ENCODE measurements around the gene CHTOP. TPM values are rescaled to one million over a fixed set of nuclear protein-coding genes. Genes with fewer than 3 reads are reported as not detected.

Gene CHTOP
- polyA plus RNA-seq, 1 donor from 2014 or later = 159 TPM

- TF ChIP-seq CTCF (IDR thresholded peaks at IDR 0.05; ENCODE audit: poor library complexity, severe bottlenecking) = no peak
- TF ChIP-seq EP300 (conservative IDR thresholded peaks at IDR 0.05; ENCODE audit: poor library complexity, severe bottlenecking) = no peak
- TF ChIP-seq MXI1 (conservative IDR thresholded peaks at IDR 0.05; ENCODE audit: poor library complexity, severe bottlenecking) = no peak
- TF ChIP-seq TAF1 (IDR thresholded peaks at IDR 0.05; ENCODE audit: low read depth) = no peak
- TF ChIP-seq POLR2AphosphoS5 (IDR thresholded peaks at IDR 0.05) = no peak
- no peak for TF ChIP-seq SMC3 (conservative IDR thresholded peaks at IDR 0.05; ENCODE audit: poor library complexity)
- TF ChIP-seq RAD21 (conservative IDR thresholded peaks at IDR 0.05) = no peak
- no peak for TF ChIP-seq REST (IDR thresholded peaks at IDR 0.05; ENCODE audit: borderline replicate concordance)
- no peak for TF ChIP-seq EZH2 (IDR thresholded peaks at IDR 0.05; ENCODE audit: borderline replicate concordance, insufficient read depth, low read length, poor library complexity, severe bottlenecking)
- no peaks in the 10 kb centered on the region for H3K9me2 ChIP-seq (ENCODE audit: insufficient read depth, low read length)
- H3K4me2 ChIP-seq (ENCODE audit: low read length) = no peak overlapping the region
- H3K27ac ChIP-seq (ENCODE audit: low read length) = no peak overlapping the region
- H3K9me3 ChIP-seq (ENCODE audit: low read length) = no peaks in the 10 kb centered on the region
- H3K27me3 ChIP-seq (ENCODE audit: insufficient read depth, low read depth, low read length) = peaks cover 22% of the 10 kb centered on the region
- H3K36me3 ChIP-seq (ENCODE audit: insufficient read depth, low read length) = no peaks in the 10 kb centered on the region
- no peaks in the 10 kb centered on the region for H4K20me1 ChIP-seq (ENCODE audit: insufficient read depth)
- H3K9ac ChIP-seq (ENCODE audit: low read length) = no peak overlapping the region
- no peaks in the 10 kb centered on the region for H3F3A ChIP-seq (ENCODE audit: insufficient read depth, low read length, poor library complexity, severe bottlenecking)
- H3K79me2 ChIP-seq (replicated peaks; ENCODE audit: insufficient read depth, low read length) = no peaks in the 10 kb centered on the region
- no peak overlapping the region for H3K4me3 ChIP-seq (ENCODE audit: low read length)
- no peak overlapping the region for H2AFZ ChIP-seq (ENCODE audit: low read depth, low read length)
Observed at GRCh38 chr1:153684892-153685291, 51.0 kb downstream of the CHTOP start.

GRCh38 chr1:153685544-153686340 lies 51.9 kb downstream of the CHTOP start:
- Histone ChIP-seq H3K36me3 (ENCODE audit: insufficient read depth, low read length) (no peaks in the 10 kb centered on the region), H3K9me3 (ENCODE audit: low read length) (no peaks in the 10 kb centered on the region), H3K4me2 (ENCODE audit: low read length) (no peak overlapping the region), H3K9me2 (ENCODE audit: insufficient read depth, low read length) (no peaks in the 10 kb centered on the region), H4K20me1 (ENCODE audit: insufficient read depth) (no peaks in the 10 kb centered on the region), H3K79me2 (replicated peaks; ENCODE audit: insufficient read depth, low read length) (no peaks in the 10 kb centered on the region), H3K4me3 (ENCODE audit: low read length) (no peak overlapping the region), H3K27me3 (ENCODE audit: insufficient read depth, low read depth, low read length) (peaks cover 13% of the 10 kb centered on the region), H3K27ac (ENCODE audit: low read length) (no peak overlapping the region), H3F3A (ENCODE audit: insufficient read depth, low read length, poor library complexity, severe bottlenecking) (no peaks in the 10 kb centered on the region), H3K9ac (ENCODE audit: low read length) (no peak overlapping the region), H2AFZ (ENCODE audit: low read depth, low read length) (no peak overlapping the region)
- no peak for TF ChIP-seq MXI1 (conservative IDR thresholded peaks at IDR 0.05; ENCODE audit: poor library complexity, severe bottlenecking)
- no peak for TF ChIP-seq REST (IDR thresholded peaks at IDR 0.05; ENCODE audit: borderline replicate concordance)
- no peak for TF ChIP-seq SMC3 (conservative IDR thresholded peaks at IDR 0.05; ENCODE audit: poor library complexity)
- TF ChIP-seq CTCF (IDR thresholded peaks at IDR 0.05; ENCODE audit: poor library complexity, severe bottlenecking) = no peak
- no peak for TF ChIP-seq POLR2AphosphoS5 (IDR thresholded peaks at IDR 0.05)
- TF ChIP-seq RAD21 (conservative IDR thresholded peaks at IDR 0.05) = no peak
- TF ChIP-seq TAF1 (IDR thresholded peaks at IDR 0.05; ENCODE audit: low read depth) = no peak
- TF ChIP-seq EP300 (conservative IDR thresholded peaks at IDR 0.05; ENCODE audit: poor library complexity, severe bottlenecking) = no peak
- TF ChIP-seq EZH2 (IDR thresholded peaks at IDR 0.05; ENCODE audit: borderline replicate concordance, insufficient read depth, low read length, poor library complexity, severe bottlenecking) = no peak
